Testis (tissue), 3 donors: ENCODE measurements around the gene PCCB. TPM values are rescaled to one million over a fixed set of nuclear protein-coding genes. Genes with fewer than 3 reads are reported as not detected.

ENCODE experiments used
- DNase-seq: peaks from one replicate; pipeline ENCODE4 v3.0.0-alpha.2; 2019
- H3K27ac ChIP-seq, 2 donors: fragments of 200-600 bp; sonication (generic); one replicate each; pipeline ENCODE4 v1.5.1; 2019
- H3K27me3 ChIP-seq: fragments of 200-600 bp; sonication (generic); one replicate; pipeline ENCODE4 v1.5.1; 2019
- H3K36me3 ChIP-seq: fragments of 200-600 bp; sonication (generic); one replicate; pipeline ENCODE4 v1.5.1; 2017; ENCODE audit warnings: low read depth; ENCODE audit errors: missing control alignments
- H3K4me1 ChIP-seq: fragments of 200-600 bp; sonication (generic); one replicate; pipeline ENCODE4 v1.5.1; 2019
- H3K4me3 ChIP-seq, 2 donors: fragments of 200-600 bp; sonication (generic); one replicate each; pipeline ENCODE4 v1.5.1; 2017 to 2019
- H3K9me3 ChIP-seq: fragments of 200-600 bp; sonication (generic); one replicate; pipeline ENCODE4 v1.5.1; 2017
- POLR2A ChIP-seq: fragments of 450-650 bp; IDR thresholded peaks from one replicate; pipeline ENCODE4 v1.6.1; 2017; ENCODE audit warnings: antibody characterized with exemption, mild to moderate bottlenecking, moderate library complexity
- WGBS, 2 donors: methylation state at CpG; one replicate each; pipeline ENCODE4 v1.1.5; 2018; 5-methylcytosine and 5-hydroxymethylcytosine counted together
- intact Hi-C: fragments of 100-400 bp; cut with DNase I; formaldehyde crosslinking; loops from one replicate; pipeline ENCODE4 v1.15.1; 2023; ENCODE audit warnings: low total_unique reads
- polyA plus RNA-seq: library from polyadenylated mRNA; stranded (reverse); fragments of 350-450 nt; fragmentation: Illumina TruSeq; extraction: RNeasy Lipid Tissue Mini Kit (QIAGEN cat#74804); gene quantifications from one replicate; pipeline ENCODE4 v1.2.3, GENCODE V29; 2014; ENCODE audit warnings: low read depth, low replicate concordance; ENCODE audit not compliant: insufficient read depth
- total RNA-seq, 2 donors: library from RNA; depleted of rRNA; stranded (reverse); fragments of >200 nt; gene quantifications; one replicate each; pipeline ENCODE4 v1.2.3, GENCODE V29; 2016
- TF ChIP-seq, protein P1 (sequence below), 3 experiments: fragments of 450-650 bp in 2 of 3; fragments of 200-600 bp in 1 of 3; sonication (generic) in 1 of 3; IDR thresholded peaks; one replicate each; pipeline ENCODE4 v1.5.1; 2016 to 2019; ENCODE audit warnings: antibody characterized with exemption in 3 of 3, mild to moderate bottlenecking in 2 of 3, moderate library complexity in 1 of 3

The PCCB gene
- total and polyA plus RNA-seq, 3 donors from 2014 or later = 81.7 to 96.2 (median 91.8) TPM

DNA sequence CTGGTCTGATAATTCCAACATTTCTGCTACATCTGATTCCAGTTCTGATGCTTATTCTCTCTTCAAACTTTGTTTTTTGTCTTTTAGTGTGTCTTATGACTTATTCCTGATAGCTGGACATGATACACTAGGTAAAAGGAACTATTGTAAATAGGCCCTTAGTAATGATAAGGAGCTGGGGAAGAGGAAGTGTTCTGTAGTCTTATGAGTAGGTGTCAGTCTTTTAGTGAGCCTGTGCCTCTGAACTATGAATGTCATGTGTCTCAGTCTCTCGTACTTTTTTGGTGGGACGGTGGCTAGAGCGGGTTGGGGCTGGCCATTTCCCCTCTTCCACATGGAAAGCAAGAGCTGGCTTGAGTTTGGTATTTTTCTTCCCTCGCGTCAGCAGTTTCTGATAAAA lies 41.2 kb downstream of the PCCB start:
- DNase-seq = no peak
- no peak for TF ChIP-seq POLR2A
- TF ChIP-seq, protein P1, sequence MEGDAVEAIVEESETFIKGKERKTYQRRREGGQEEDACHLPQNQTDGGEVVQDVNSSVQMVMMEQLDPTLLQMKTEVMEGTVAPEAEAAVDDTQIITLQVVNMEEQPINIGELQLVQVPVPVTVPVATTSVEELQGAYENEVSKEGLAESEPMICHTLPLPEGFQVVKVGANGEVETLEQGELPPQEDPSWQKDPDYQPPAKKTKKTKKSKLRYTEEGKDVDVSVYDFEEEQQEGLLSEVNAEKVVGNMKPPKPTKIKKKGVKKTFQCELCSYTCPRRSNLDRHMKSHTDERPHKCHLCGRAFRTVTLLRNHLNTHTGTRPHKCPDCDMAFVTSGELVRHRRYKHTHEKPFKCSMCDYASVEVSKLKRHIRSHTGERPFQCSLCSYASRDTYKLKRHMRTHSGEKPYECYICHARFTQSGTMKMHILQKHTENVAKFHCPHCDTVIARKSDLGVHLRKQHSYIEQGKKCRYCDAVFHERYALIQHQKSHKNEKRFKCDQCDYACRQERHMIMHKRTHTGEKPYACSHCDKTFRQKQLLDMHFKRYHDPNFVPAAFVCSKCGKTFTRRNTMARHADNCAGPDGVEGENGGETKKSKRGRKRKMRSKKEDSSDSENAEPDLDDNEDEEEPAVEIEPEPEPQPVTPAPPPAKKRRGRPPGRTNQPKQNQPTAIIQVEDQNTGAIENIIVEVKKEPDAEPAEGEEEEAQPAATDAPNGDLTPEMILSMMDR (IDR thresholded peaks at IDR 0.05) = no peak
- no peaks in the 10 kb centered on the region for H3K9me3 ChIP-seq
- H3K27me3 ChIP-seq = no peaks in the 10 kb centered on the region
- no peak overlapping the region for H3K4me3 ChIP-seq
- WGBS, 2 donors = 96 to 100% methylated on average over 5 of the region's 5 CpGs
- no peaks in the 10 kb centered on the region for H3K36me3 ChIP-seq
- H3K27ac ChIP-seq = no peak overlapping the region
- intact Hi-C loops = no loop called here
- no peaks in the 10 kb centered on the region for H3K4me1 ChIP-seq

DNA sequence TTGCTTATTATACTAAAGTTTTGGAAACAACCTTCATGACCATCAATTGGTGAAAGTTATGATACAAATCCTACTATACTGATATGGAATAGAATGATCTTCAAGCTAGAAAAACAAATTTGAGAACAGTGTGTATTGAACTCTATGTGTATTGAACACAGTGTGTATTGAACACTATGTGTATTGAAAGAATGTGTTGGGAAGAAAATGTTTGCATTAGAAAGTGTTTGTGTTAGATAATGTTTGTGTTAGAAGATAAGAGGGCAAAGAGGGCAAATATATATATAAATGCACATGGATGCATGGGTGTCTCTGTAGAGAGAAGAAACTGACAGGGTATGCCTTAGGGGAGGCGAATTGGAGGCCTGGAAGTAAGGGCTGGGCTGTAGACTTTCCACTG lies 42.4 kb downstream of the PCCB start:
- no peak for DNase-seq
- no peak overlapping the region for H3K27ac ChIP-seq
- no peak overlapping the region for H3K4me3 ChIP-seq
- H3K4me1 ChIP-seq = no peaks in the 10 kb centered on the region
- 100% methylated on average over 1 of the region's 1 CpG for WGBS, 2 donors
- H3K9me3 ChIP-seq = no peaks in the 10 kb centered on the region
- H3K27me3 ChIP-seq = no peaks in the 10 kb centered on the region
- intact Hi-C loops = no loop called here
- H3K36me3 ChIP-seq = no peaks in the 10 kb centered on the region
- TF ChIP-seq, protein P1 (IDR thresholded peaks at IDR 0.05) = no peak
- TF ChIP-seq POLR2A = no peak

DNA sequence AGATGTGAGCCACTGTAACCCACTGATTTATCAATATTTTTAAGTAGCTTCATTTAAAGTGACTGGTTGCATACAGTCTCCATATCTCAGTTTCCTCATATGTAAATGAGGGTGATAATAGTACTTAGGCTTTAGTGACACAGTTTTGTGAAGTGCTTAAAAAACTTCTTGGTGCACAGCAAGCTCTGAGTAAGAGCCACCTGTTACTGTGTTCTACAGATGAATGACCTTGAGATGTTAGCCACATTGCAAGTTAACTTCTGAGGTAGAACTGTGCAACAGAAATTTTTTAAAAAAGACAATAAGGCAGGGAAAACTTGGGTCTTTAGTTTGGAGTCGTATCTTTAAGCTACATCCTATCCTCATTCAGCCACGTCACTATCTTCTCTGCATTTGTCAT lies 43.1 kb downstream of the PCCB start:
- intact Hi-C loops = no loop called here
- WGBS, 2 donors = 71 to 75% methylated on average over 2 of the region's 2 CpGs
- DNase-seq = no peak
- no peak overlapping the region for H3K4me3 ChIP-seq
- H3K27ac ChIP-seq = no peak overlapping the region
- no peak for TF ChIP-seq POLR2A
- TF ChIP-seq, protein P1 (IDR thresholded peaks at IDR 0.05) = no peak
- no peaks in the 10 kb centered on the region for H3K9me3 ChIP-seq
- no peaks in the 10 kb centered on the region for H3K36me3 ChIP-seq
- no peaks in the 10 kb centered on the region for H3K27me3 ChIP-seq
- H3K4me1 ChIP-seq = no peaks in the 10 kb centered on the region

DNA sequence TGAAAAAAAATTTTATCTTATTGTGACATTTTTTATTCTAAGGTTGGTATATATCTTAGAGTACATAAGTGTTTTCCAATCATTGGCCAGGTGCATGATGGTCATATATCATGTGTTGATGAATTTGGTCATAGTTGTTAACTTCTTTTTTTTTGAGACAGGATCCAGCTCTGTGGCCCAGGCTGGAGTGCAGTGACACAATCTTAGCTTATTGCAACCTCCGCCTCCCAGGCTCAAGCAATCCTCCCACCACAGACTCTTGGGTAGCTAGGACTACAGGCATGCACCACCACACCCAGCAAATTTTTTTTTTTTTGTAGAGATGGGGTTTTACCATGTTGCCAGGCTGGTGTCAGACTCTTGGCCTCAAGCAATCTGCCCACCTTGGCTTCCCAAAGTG lies 44.0 kb downstream of the PCCB start:
- no peaks in the 10 kb centered on the region for H3K36me3 ChIP-seq
- DNase-seq = no peak
- H3K27me3 ChIP-seq = no peaks in the 10 kb centered on the region
- TF ChIP-seq, protein P1 (IDR thresholded peaks at IDR 0.05) = no peak
- TF ChIP-seq POLR2A = no peak
- no peaks in the 10 kb centered on the region for H3K4me1 ChIP-seq
- 87 to 92% methylated on average over 1 of the region's 1 CpG for WGBS, 2 donors
- H3K4me3 ChIP-seq = no peak overlapping the region
- H3K9me3 ChIP-seq = no peaks in the 10 kb centered on the region
- H3K27ac ChIP-seq = no peak overlapping the region
- intact Hi-C loops = no loop called here

DNA sequence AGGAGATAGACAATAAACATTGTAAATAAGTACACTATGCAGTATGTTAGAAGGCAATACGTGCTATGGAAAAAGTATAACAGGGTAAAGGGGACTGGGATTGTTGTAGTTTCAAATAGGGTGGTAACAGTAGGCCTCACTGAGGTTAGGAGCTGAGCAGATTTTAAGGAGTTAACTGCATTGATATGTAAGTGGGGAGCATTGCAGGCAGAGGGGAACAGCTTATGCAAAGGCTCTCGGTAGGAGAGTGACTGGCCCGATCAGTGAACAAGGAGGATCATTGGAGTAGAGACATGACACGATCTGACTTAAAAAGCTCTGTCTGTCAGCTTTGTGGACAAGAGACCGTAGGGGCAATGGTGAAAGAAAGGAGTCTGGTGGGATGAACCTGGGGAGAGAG lies 46.8 kb downstream of the PCCB start:
- H3K4me1 ChIP-seq = no peaks in the 10 kb centered on the region
- H3K27ac ChIP-seq = no peak overlapping the region
- 80 to 83% methylated on average over 5 of the region's 5 CpGs for WGBS, 2 donors
- intact Hi-C loops = no loop called here
- no peak for TF ChIP-seq POLR2A
- TF ChIP-seq, protein P1 (IDR thresholded peaks at IDR 0.05) = no peak
- no peak for DNase-seq
- H3K27me3 ChIP-seq = no peaks in the 10 kb centered on the region
- H3K4me3 ChIP-seq = no peak overlapping the region
- no peaks in the 10 kb centered on the region for H3K36me3 ChIP-seq
- no peaks in the 10 kb centered on the region for H3K9me3 ChIP-seq
